ENCODE measurements around the gene POLQ.

Gene POLQ

DNA sequence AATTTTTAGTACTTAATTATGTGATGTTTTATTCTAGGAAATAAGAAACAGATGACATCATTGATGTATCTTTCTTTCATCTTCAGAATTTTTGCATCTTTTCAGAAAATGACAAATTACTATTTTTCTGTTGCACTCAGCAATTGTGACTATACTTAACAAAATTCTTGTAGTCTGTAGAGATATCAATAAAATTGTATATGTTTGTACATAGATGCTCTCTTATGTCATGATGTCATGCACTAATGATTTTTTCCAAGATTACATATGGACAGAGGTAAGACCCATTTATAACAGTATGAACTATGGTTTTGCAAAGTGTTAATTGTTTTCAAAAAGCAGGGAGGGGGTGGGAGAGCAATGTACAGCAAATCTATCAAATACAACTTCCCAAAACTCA, 121.2 kb downstream of the POLQ start:
- Histone ChIP-seq H3K4me1 (no peaks in the 10 kb centered on the region), H3K79me2 (no peaks in the 10 kb centered on the region), H3K4me2 (ENCODE audit: low read length) (no peak overlapping the region), H2AFZ (no peak overlapping the region), H3K4me3 (ENCODE audit: low read depth, low read length) (no peak overlapping the region), H3K9ac (no peak overlapping the region), H3K27me3 (ENCODE audit: control insufficient read depth, insufficient read depth, low read length) (no peaks in the 10 kb centered on the region), H3K36me3 (ENCODE audit: control insufficient read depth, insufficient read depth, low read length) (no peaks in the 10 kb centered on the region), H3K9me3 (ENCODE audit: control insufficient read depth, low read length) (no peaks in the 10 kb centered on the region), H3K27ac (no peak overlapping the region)
- TF ChIP-seq, protein P1, sequence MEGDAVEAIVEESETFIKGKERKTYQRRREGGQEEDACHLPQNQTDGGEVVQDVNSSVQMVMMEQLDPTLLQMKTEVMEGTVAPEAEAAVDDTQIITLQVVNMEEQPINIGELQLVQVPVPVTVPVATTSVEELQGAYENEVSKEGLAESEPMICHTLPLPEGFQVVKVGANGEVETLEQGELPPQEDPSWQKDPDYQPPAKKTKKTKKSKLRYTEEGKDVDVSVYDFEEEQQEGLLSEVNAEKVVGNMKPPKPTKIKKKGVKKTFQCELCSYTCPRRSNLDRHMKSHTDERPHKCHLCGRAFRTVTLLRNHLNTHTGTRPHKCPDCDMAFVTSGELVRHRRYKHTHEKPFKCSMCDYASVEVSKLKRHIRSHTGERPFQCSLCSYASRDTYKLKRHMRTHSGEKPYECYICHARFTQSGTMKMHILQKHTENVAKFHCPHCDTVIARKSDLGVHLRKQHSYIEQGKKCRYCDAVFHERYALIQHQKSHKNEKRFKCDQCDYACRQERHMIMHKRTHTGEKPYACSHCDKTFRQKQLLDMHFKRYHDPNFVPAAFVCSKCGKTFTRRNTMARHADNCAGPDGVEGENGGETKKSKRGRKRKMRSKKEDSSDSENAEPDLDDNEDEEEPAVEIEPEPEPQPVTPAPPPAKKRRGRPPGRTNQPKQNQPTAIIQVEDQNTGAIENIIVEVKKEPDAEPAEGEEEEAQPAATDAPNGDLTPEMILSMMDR (IDR thresholded peaks at IDR 0.05): no peak

DNA sequence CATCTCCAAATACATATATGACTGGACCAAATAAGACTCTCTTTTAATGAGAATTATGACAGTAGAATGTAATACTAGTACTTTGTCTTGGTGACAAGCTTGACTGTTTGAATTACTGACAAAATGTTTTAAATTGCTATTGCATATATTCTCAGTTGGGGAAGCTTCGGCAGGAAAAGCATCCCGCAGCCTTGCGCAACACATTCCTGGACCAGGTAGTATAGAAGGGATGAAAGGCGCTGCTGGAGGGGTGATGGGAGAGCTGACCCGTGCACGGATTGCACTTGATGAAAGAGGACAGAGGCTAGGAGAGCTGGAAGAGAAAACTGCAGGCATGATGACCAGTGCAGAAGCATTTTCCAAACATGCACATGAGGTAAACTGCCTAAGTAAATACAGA, 127.6 kb downstream of the POLQ start:
- Histone ChIP-seq H3K36me3 (ENCODE audit: control insufficient read depth, insufficient read depth, low read length) (no peaks in the 10 kb centered on the region), H3K9ac (no peak overlapping the region), H3K4me3 (ENCODE audit: low read depth, low read length) (no peak overlapping the region), H3K27ac (no peak overlapping the region), H3K79me2 (no peaks in the 10 kb centered on the region), H3K4me2 (ENCODE audit: low read length) (no peak overlapping the region), H3K4me1 (no peaks in the 10 kb centered on the region), H3K9me3 (ENCODE audit: control insufficient read depth, low read length) (no peaks in the 10 kb centered on the region), H2AFZ (no peak overlapping the region), H3K27me3 (ENCODE audit: control insufficient read depth, insufficient read depth, low read length) (no peaks in the 10 kb centered on the region)
- TF ChIP-seq, protein P1 (IDR thresholded peaks at IDR 0.05): no peak

GRCh38 chr3:121414924-121415323, 130.9 kb downstream of the POLQ start:
- H3K4me3 ChIP-seq (ENCODE audit: low read depth, low read length): no peak overlapping the region
- no peak overlapping the region for H2AFZ ChIP-seq
- no peaks in the 10 kb centered on the region for H3K79me2 ChIP-seq
- no peak overlapping the region for H3K9ac ChIP-seq
- TF ChIP-seq, protein P1 (IDR thresholded peaks at IDR 0.05): no peak
- no peaks in the 10 kb centered on the region for H3K4me1 ChIP-seq
- no peak overlapping the region for H3K4me2 ChIP-seq (ENCODE audit: low read length)
- H3K27me3 ChIP-seq (ENCODE audit: control insufficient read depth, insufficient read depth, low read length): no peaks in the 10 kb centered on the region
- H3K9me3 ChIP-seq (ENCODE audit: control insufficient read depth, low read length): no peaks in the 10 kb centered on the region
- H3K36me3 ChIP-seq (ENCODE audit: control insufficient read depth, insufficient read depth, low read length): no peaks in the 10 kb centered on the region
- H3K27ac ChIP-seq: no peak overlapping the region

DNA sequence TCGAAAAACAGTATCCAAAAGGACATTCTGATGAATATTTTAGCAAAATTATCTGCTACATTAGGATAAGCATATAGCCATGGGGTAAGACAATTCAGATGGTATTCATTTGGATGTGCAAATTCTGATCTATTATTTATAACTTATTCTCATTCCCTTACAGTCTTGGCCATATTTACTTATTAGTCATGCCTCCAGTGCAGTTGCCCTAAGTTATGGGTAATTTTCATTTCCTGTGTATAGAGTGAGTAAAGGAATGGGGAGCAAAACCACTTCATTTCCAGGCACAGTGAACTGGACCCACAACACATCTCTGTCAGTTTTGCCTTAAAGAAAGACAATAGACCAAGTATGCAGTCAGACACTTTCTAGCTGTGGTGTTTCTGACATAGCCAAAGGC, 134.3 kb downstream of the POLQ start:
- Histone ChIP-seq H3K9me3 (ENCODE audit: control insufficient read depth, low read length) (no peaks in the 10 kb centered on the region), H2AFZ (no peak overlapping the region), H3K4me3 (ENCODE audit: low read depth, low read length) (no peak overlapping the region), H3K4me2 (ENCODE audit: low read length) (no peak overlapping the region), H3K9ac (no peak overlapping the region), H3K79me2 (no peaks in the 10 kb centered on the region), H3K36me3 (ENCODE audit: control insufficient read depth, insufficient read depth, low read length) (no peaks in the 10 kb centered on the region), H3K4me1 (no peaks in the 10 kb centered on the region), H3K27me3 (ENCODE audit: control insufficient read depth, insufficient read depth, low read length) (no peaks in the 10 kb centered on the region), H3K27ac (no peak overlapping the region)
- TF ChIP-seq, protein P1 (IDR thresholded peaks at IDR 0.05): no peak

- H3K27ac ChIP-seq: no peak overlapping the region
- no peaks in the 10 kb centered on the region for H3K27me3 ChIP-seq (ENCODE audit: control insufficient read depth, insufficient read depth, low read length)
- no peak overlapping the region for H3K4me3 ChIP-seq (ENCODE audit: low read depth, low read length)
- H3K9ac ChIP-seq: no peak overlapping the region
- TF ChIP-seq, protein P1 (IDR thresholded peaks at IDR 0.05): no peak
- H3K4me2 ChIP-seq (ENCODE audit: low read length): no peak overlapping the region
- no peaks in the 10 kb centered on the region for H3K79me2 ChIP-seq
- H2AFZ ChIP-seq: no peak overlapping the region
- no peaks in the 10 kb centered on the region for H3K36me3 ChIP-seq (ENCODE audit: control insufficient read depth, insufficient read depth, low read length)
- H3K4me1 ChIP-seq: no peaks in the 10 kb centered on the region
- H3K9me3 ChIP-seq (ENCODE audit: control insufficient read depth, low read length): no peaks in the 10 kb centered on the region
Measured at GRCh38 chr3:121405631-121406030, 140.2 kb downstream of the POLQ start.
